Breast epithelium (tissue), 4 donors: ENCODE results near the gene PPP2R3A. TPM values are rescaled to one million over a fixed set of nuclear protein-coding genes. Genes with fewer than 3 reads are reported as not detected.
"Not testable (repeated sequence)": the region's sequence is repeated elsewhere in the genome, so short reads cannot be mapped to it uniquely, and the experiment has no call there.

ENCODE experiments used
- DNase-seq, 2 donors: peaks; one replicate each; pipeline ENCODE4 v3.0.0-alpha.2; 2019; ENCODE audit warnings: low spot score in 2 of 2
- H3K27ac ChIP-seq, 2 donors: fragments of 200-600 bp; sonication (generic) in 1 of 2; one replicate each; pipeline ENCODE4 v1.5.1; 2016 to 2019; ENCODE audit warnings: mild to moderate bottlenecking in 1 of 2
- H3K27me3 ChIP-seq, 2 donors: fragments of 200-600 bp; sonication (generic) in 1 of 2; one replicate each; pipeline versions ENCODE4 v1.5.1 to v1.6.0; 2017 to 2019; ENCODE audit warnings: control low read depth in 1 of 2, mild to moderate bottlenecking in 1 of 2
- H3K36me3 ChIP-seq: fragments of 200-600 bp; one replicate; pipeline ENCODE4 v1.5.1; 2019
- H3K4me1 ChIP-seq, 2 donors: fragments of 200-600 bp; sonication (generic); one replicate each; pipeline ENCODE4 v1.5.1; 2016 to 2019; ENCODE audit warnings: control low read depth in 1 of 2
- H3K4me3 ChIP-seq, 3 donors: fragments of 200-600 bp; sonication (generic); 1 replicate in 2 of 3; 2 replicates in 1 of 3; pipeline ENCODE4 v1.5.1; 2016 to 2019; ENCODE audit warnings: mild to moderate bottlenecking in 3 of 3, moderate library complexity in 2 of 3
- H3K9me3 ChIP-seq, 2 donors: fragments of 200-600 bp; sonication (generic) in 1 of 2; one replicate each; pipeline ENCODE4 v1.5.1; 2016 to 2019; ENCODE audit warnings: control low read depth in 1 of 2
- POLR2A ChIP-seq: fragments of 450-650 bp; IDR thresholded peaks from one replicate; pipeline ENCODE4 v1.6.1; 2016; ENCODE audit warnings: antibody characterized with exemption, mild to moderate bottlenecking, moderate library complexity
- POLR2AphosphoS5 ChIP-seq, 3 donors: sonication (generic); formaldehyde crosslinking; IDR thresholded peaks; one replicate each; pipeline ENCODE4 v1.6.1; 2017; ENCODE audit warnings: antibody characterized with exemption in 3 of 3
- intact Hi-C: fragments of 100-400 bp; cut with DNase I; formaldehyde crosslinking; loops from one replicate; pipeline ENCODE4 v1.15.1; 2023; ENCODE audit warnings: low total_unique reads
- total RNA-seq, 3 donors: library from RNA; depleted of rRNA; stranded (reverse); fragments of >200 nt; gene quantifications; one replicate each; pipeline ENCODE4 v1.1.0, GENCODE V29; 2016
- TF ChIP-seq, protein P1 (sequence below), 3 donors: fragments of 450-650 bp; IDR thresholded peaks; one replicate each; pipeline ENCODE4 v1.5.1; 2016 to 2017; ENCODE audit warnings: antibody characterized with exemption in 3 of 3, mild to moderate bottlenecking in 3 of 3, moderate library complexity in 3 of 3

PPP2R3A gene
- total RNA-seq, 3 donors from 2014 or later, result 10.4 to 43.6 (median 20.6) TPM

GRCh38 chr3:135929670-135930069 lies 35.9 kb upstream of the PPP2R3A start:
- Histone ChIP-seq H3K4me3 (no peak overlapping the region), H3K36me3 (no peaks in the 10 kb centered on the region), H3K9me3 (no peaks in the 10 kb centered on the region), H3K27me3 (no peaks in the 10 kb centered on the region), H3K27ac (peak overlapping the region; percentile 16 to 54), H3K4me1 (no peaks in the 10 kb centered on the region)
- peak in 1 of 2 donors; percentile 71 for DNase-seq
- intact Hi-C loops, result no loop called here
- TF ChIP-seq, protein P1, sequence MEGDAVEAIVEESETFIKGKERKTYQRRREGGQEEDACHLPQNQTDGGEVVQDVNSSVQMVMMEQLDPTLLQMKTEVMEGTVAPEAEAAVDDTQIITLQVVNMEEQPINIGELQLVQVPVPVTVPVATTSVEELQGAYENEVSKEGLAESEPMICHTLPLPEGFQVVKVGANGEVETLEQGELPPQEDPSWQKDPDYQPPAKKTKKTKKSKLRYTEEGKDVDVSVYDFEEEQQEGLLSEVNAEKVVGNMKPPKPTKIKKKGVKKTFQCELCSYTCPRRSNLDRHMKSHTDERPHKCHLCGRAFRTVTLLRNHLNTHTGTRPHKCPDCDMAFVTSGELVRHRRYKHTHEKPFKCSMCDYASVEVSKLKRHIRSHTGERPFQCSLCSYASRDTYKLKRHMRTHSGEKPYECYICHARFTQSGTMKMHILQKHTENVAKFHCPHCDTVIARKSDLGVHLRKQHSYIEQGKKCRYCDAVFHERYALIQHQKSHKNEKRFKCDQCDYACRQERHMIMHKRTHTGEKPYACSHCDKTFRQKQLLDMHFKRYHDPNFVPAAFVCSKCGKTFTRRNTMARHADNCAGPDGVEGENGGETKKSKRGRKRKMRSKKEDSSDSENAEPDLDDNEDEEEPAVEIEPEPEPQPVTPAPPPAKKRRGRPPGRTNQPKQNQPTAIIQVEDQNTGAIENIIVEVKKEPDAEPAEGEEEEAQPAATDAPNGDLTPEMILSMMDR (IDR thresholded peaks at IDR 0.05), result peak in 1 of 3 donors; percentile 9
- no peak for TF ChIP-seq POLR2A

DNA sequence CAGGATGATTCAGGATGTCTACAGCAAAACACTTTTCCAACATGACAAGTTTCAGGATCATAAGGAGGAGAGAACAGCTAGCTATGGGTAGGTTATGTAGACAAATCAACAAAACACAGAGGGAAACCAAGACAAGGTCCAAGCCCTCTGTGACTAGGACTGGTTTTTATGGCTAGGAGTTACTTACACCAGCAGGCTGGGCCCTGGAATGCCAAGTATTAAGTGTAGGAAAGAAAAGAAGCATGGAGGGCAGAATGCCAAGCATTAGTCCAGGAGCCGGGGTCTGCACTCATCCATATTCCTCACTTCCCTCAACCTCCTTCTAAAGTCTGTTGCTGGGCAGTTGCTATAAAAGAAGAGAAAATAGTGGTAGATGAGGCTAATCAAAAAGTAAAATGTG lies 35.3 kb upstream of the PPP2R3A start:
- TF ChIP-seq POLR2A (no peak), POLR2AphosphoS5 (IDR thresholded peaks at IDR 0.05) (no peak)
- TF ChIP-seq, protein P1 (IDR thresholded peaks at IDR 0.05), result no peak
- no peak overlapping the region for H3K4me3 ChIP-seq
- no peaks in the 10 kb centered on the region for H3K27me3 ChIP-seq
- intact Hi-C loops, result no loop called here
- H3K36me3 ChIP-seq, result no peaks in the 10 kb centered on the region
- peak overlapping the region; percentile 16 to 49 for H3K27ac ChIP-seq
- H3K4me1 ChIP-seq, result no peaks in the 10 kb centered on the region
- H3K9me3 ChIP-seq, result no peaks in the 10 kb centered on the region
- no peak for DNase-seq

DNA sequence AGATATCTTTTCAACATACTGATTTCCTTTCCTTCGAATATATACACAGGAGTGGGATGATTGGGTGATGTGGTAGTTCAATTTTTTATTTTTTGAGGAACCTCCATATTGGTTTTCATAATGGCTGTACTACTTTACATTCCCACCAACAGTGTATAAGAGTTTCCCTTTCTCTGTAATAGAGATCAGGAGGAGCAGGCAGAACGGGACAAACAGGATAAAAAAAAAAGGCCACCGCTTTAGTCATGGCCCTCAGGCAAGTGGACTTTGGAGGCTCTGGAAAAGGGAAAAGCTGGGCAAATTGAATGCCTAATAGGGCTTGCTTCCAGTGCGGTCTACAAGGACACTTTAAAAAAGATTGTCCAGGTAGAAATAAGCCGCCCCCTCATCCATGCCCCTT lies 30.4 kb upstream of the PPP2R3A start:
- H3K27me3 ChIP-seq, H3K4me1 ChIP-seq, H3K4me3 ChIP-seq, H3K36me3 ChIP-seq, DNase-seq, intact Hi-C loops, H3K9me3 ChIP-seq: not testable (repeated sequence)
- peak in 1 of 3 donors; percentile 19 for TF ChIP-seq POLR2AphosphoS5 (IDR thresholded peaks at IDR 0.05)
- H3K27ac ChIP-seq, result peak overlapping the region in 1 of 2 donors; percentile 25

DNA sequence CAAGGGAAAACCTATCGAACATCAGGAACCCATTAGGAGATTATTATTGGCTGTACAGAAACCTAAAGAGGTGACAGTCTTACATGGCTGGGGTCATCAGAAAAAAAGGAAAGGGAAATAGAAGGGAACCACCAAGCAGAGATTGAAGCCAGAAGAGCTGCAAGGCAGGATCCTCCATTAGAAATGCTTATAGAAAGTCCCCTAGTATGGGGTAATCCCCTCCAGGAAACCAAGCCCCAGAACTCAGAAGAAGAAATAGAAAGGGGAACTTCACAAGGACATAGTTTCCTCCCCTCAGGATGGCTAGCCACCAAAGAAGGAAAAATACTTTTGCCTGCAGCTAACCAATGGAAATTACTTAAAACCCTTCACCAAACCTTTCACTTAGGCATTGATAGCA lies 27.8 kb upstream of the PPP2R3A start:
- H3K4me3 ChIP-seq, intact Hi-C loops, H3K9me3 ChIP-seq: not testable (repeated sequence)

GRCh38 chr3:135944831-135945230 lies 20.7 kb upstream of the PPP2R3A start:
- Histone ChIP-seq H3K27me3 (no peaks in the 10 kb centered on the region), H3K9me3 (no peaks in the 10 kb centered on the region), H3K36me3 (no peaks in the 10 kb centered on the region), H3K27ac (no peak overlapping the region), H3K4me3 (no peak overlapping the region), H3K4me1 (no peaks in the 10 kb centered on the region)
- intact Hi-C loops, result no loop called here
- DNase-seq, result no peak
- TF ChIP-seq POLR2AphosphoS5 (IDR thresholded peaks at IDR 0.05) (no peak), POLR2A (no peak)
- TF ChIP-seq, protein P1 (IDR thresholded peaks at IDR 0.05), result no peak

More for the DNA sequence above, 27.8 kb upstream of the PPP2R3A start:
- not testable (repeated sequence) for H3K36me3 ChIP-seq, DNase-seq, H3K27ac ChIP-seq, H3K4me1 ChIP-seq, H3K27me3 ChIP-seq

- Histone ChIP-seq H3K36me3 (no peaks in the 10 kb centered on the region), H3K9me3 (no peaks in the 10 kb centered on the region), H3K4me1 (no peaks in the 10 kb centered on the region), H3K27ac (no peak overlapping the region), H3K27me3 (no peaks in the 10 kb centered on the region), H3K4me3 (no peak overlapping the region)
- no peak for DNase-seq
- intact Hi-C loops, result no loop called here
- TF ChIP-seq, protein P1 (IDR thresholded peaks at IDR 0.05), result no peak
- TF ChIP-seq POLR2A (no peak), POLR2AphosphoS5 (IDR thresholded peaks at IDR 0.05) (no peak)
These were observed 14.6 kb upstream of the PPP2R3A start for GRCh38 chr3:135950941-135951340.
